Measurements from ENCODE around the gene SLC43A1. TPM values are rescaled to one million over a fixed set of nuclear protein-coding genes. Genes with fewer than 3 reads are reported as not detected.

SLC43A1 gene
- total and polyA plus RNA-seq, 4 donors = 85.6 to 171 (median 107) TPM

DNA sequence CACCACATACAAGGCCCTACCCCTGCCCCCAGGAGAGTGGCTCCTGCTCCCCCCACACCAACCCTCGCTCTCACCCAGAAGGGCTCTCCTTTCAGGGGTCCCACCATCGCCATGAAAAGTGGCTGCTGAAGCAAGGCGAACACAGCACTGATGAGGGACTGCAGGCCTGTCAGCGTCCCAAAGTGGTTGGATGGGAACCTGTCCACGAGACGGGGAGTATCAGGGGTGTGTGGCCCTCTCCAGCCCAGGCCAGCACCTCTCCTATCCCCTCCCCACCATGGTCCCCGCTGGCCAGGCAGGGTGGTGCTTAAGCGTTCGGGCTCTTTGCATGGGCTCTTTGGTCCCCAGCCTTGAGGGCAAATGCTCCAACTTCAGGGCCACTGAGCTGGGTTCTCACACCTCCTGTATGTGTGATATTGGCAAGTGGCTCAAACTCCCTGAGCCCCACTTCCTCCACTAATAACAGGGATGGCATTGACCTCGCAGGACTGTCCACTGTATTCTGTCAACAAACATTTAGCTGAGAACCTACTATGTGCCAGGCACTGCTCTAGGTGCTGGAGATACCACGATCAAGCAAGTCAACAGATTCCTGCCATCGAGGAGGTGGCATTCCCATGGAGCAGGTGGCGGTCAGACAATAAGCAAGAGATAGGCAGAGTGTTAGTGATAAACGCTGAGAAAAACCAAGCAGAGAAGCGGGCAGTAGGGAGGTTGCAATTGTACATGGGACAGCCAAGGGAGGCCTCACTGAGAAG is 28.3 kb downstream of the SLC43A1 start:
- Histone ChIP-seq H3K27ac (ENCODE audit: low read depth in 1 of 2, low read length in 2 of 2) (no peak overlapping the region), H3K4me1 (ENCODE audit: control insufficient read depth in 4 of 4, insufficient read depth in 4 of 4, low read length in 3 of 4) (peaks cover 1 to 13% (median 3%) of the 10 kb centered on the region in 4 donors), H3K9me3 (ENCODE audit: control insufficient read depth in 4 of 4, low read length in 3 of 4) (no peaks in the 10 kb centered on the region), H3K36me3 (ENCODE audit: control insufficient read depth in 4 of 4, insufficient read depth in 3 of 4, low read depth in 1 of 4, low read length in 3 of 4) (peaks cover 20 to 71% (median 63%) of the 10 kb centered on the region in 4 donors), H3K27me3 (ENCODE audit: control insufficient read depth in 4 of 4, insufficient read depth in 4 of 4, low read length in 3 of 4) (no peaks in the 10 kb centered on the region), H3K4me3 (ENCODE audit: low read depth in 1 of 3, low read length in 3 of 3) (no peak overlapping the region), H3K9ac (ENCODE audit: low read depth in 1 of 2, low read length in 2 of 2) (no peak overlapping the region)
- no peak for DNase-seq (ENCODE audit: low spot score)
- 95% methylated on average over 15 of the region's 15 CpGs for WGBS
- TF ChIP-seq, protein P1, sequence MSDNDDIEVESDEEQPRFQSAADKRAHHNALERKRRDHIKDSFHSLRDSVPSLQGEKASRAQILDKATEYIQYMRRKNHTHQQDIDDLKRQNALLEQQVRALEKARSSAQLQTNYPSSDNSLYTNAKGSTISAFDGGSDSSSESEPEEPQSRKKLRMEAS (IDR thresholded peaks at IDR 0.05) = no peak
- TF ChIP-seq FOXA1 (IDR thresholded peaks at IDR 0.05) (no peak), HNF4G (IDR thresholded peaks at IDR 0.05) (no peak), GABPA (IDR thresholded peaks at IDR 0.05 in 1 of 2, conservative IDR thresholded peaks at IDR 0.05 in 1 of 2) (no peak), NR2F2 (IDR thresholded peaks at IDR 0.05) (no peak), EGR1 (IDR thresholded peaks at IDR 0.05; ENCODE audit: low read depth in 2 of 2) (no peak)
- TF ChIP-seq, protein P2, sequence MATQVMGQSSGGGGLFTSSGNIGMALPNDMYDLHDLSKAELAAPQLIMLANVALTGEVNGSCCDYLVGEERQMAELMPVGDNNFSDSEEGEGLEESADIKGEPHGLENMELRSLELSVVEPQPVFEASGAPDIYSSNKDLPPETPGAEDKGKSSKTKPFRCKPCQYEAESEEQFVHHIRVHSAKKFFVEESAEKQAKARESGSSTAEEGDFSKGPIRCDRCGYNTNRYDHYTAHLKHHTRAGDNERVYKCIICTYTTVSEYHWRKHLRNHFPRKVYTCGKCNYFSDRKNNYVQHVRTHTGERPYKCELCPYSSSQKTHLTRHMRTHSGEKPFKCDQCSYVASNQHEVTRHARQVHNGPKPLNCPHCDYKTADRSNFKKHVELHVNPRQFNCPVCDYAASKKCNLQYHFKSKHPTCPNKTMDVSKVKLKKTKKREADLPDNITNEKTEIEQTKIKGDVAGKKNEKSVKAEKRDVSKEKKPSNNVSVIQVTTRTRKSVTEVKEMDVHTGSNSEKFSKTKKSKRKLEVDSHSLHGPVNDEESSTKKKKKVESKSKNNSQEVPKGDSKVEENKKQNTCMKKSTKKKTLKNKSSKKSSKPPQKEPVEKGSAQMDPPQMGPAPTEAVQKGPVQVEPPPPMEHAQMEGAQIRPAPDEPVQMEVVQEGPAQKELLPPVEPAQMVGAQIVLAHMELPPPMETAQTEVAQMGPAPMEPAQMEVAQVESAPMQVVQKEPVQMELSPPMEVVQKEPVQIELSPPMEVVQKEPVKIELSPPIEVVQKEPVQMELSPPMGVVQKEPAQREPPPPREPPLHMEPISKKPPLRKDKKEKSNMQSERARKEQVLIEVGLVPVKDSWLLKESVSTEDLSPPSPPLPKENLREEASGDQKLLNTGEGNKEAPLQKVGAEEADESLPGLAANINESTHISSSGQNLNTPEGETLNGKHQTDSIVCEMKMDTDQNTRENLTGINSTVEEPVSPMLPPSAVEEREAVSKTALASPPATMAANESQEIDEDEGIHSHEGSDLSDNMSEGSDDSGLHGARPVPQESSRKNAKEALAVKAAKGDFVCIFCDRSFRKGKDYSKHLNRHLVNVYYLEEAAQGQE (IDR thresholded peaks at IDR 0.05) = no peak
- TF ChIP-seq, protein P3, sequence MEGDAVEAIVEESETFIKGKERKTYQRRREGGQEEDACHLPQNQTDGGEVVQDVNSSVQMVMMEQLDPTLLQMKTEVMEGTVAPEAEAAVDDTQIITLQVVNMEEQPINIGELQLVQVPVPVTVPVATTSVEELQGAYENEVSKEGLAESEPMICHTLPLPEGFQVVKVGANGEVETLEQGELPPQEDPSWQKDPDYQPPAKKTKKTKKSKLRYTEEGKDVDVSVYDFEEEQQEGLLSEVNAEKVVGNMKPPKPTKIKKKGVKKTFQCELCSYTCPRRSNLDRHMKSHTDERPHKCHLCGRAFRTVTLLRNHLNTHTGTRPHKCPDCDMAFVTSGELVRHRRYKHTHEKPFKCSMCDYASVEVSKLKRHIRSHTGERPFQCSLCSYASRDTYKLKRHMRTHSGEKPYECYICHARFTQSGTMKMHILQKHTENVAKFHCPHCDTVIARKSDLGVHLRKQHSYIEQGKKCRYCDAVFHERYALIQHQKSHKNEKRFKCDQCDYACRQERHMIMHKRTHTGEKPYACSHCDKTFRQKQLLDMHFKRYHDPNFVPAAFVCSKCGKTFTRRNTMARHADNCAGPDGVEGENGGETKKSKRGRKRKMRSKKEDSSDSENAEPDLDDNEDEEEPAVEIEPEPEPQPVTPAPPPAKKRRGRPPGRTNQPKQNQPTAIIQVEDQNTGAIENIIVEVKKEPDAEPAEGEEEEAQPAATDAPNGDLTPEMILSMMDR (IDR thresholded peaks at IDR 0.05; ENCODE audit: low read depth, low read length, missing input control) = no peak

DNA sequence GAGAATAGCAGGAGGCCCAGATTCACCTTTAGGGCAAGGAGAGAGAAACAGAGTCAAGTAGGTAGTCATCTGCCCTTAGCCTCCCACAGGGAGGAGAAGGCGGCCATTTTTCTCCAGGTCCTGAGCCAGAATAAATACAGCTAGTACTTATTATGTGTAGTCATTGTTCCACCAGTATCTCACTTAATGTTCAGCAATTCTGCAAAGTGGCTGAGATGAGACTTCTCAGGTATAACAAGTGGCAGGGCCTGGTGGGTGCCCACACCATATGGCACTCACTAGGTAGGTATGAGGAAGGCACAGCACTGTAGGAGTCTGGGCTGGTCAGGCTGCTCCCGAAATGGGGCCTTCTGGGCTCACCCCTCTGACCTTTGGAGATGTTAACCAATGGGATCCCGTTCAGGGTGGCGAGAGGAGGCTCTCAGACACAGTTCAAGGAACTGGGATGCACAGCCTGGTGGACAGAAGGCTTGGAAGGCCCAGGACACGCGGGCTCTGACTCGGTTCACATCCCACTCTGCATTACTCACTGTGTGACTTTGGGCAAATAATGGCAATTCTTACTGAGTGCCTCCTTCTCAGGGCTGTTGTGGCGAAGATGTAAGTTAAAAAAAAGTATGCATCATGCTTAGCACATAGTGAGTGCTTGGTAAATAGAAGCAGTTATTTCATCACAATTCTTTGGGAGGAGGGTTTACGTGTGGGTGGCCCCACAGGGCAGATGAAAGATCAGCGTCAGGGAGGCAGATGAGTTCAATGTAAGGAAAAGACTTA is 30.1 kb downstream of the SLC43A1 start:
- Histone ChIP-seq H3K4me3 (ENCODE audit: low read depth in 1 of 3, low read length in 3 of 3) (no peak overlapping the region), H3K36me3 (ENCODE audit: control insufficient read depth in 4 of 4, insufficient read depth in 3 of 4, low read depth in 1 of 4, low read length in 3 of 4) (peaks cover 12 to 62% (median 49%) of the 10 kb centered on the region in 4 donors), H3K9me3 (ENCODE audit: control insufficient read depth in 4 of 4, low read length in 3 of 4) (no peaks in the 10 kb centered on the region), H3K4me1 (ENCODE audit: control insufficient read depth in 4 of 4, insufficient read depth in 4 of 4, low read length in 3 of 4) (peaks cover 1 to 26% (median 5%) of the 10 kb centered on the region in 4 donors), H3K27me3 (ENCODE audit: control insufficient read depth in 4 of 4, insufficient read depth in 4 of 4, low read length in 3 of 4) (no peaks in the 10 kb centered on the region), H3K27ac (ENCODE audit: low read depth in 1 of 2, low read length in 2 of 2) (no peak overlapping the region), H3K9ac (ENCODE audit: low read depth in 1 of 2, low read length in 2 of 2) (no peak overlapping the region)
- TF ChIP-seq TAF1 (conservative IDR thresholded peaks at IDR 0.05) = no peak
- TF ChIP-seq NR2F2 (IDR thresholded peaks at IDR 0.05) = no peak
- no peak for TF ChIP-seq JUND (IDR thresholded peaks at IDR 0.05)
- TF ChIP-seq, protein P4, sequence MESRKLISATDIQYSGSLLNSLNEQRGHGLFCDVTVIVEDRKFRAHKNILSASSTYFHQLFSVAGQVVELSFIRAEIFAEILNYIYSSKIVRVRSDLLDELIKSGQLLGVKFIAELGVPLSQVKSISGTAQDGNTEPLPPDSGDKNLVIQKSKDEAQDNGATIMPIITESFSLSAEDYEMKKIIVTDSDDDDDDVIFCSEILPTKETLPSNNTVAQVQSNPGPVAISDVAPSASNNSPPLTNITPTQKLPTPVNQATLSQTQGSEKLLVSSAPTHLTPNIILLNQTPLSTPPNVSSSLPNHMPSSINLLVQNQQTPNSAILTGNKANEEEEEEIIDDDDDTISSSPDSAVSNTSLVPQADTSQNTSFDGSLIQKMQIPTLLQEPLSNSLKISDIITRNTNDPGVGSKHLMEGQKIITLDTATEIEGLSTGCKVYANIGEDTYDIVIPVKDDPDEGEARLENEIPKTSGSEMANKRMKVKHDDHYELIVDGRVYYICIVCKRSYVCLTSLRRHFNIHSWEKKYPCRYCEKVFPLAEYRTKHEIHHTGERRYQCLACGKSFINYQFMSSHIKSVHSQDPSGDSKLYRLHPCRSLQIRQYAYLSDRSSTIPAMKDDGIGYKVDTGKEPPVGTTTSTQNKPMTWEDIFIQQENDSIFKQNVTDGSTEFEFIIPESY (IDR thresholded peaks at IDR 0.05) = no peak
- no peak for TF ChIP-seq HNF4G (IDR thresholded peaks at IDR 0.05)
- TF ChIP-seq, protein P1 (IDR thresholded peaks at IDR 0.05) = no peak
- TF ChIP-seq, protein P3 (IDR thresholded peaks at IDR 0.05; ENCODE audit: low read depth, low read length, missing input control) = no peak
- TF ChIP-seq RXRA (IDR thresholded peaks at IDR 0.05) = no peak
- DNase-seq (ENCODE audit: low spot score) = no peak
- WGBS = 92% methylated on average over 10 of the region's 10 CpGs

All from liver (tissue), 9 donors.